Esophagus muscularis mucosa (tissue), 4 donors: ENCODE measurements around the gene NCKIPSD.

ENCODE experiments used
- EP300 ChIP-seq: sonication (generic); formaldehyde crosslinking; IDR thresholded peaks from one replicate; pipeline ENCODE4 v1.6.1; 2017; ENCODE audit warnings: antibody characterized with exemption
- POLR2A ChIP-seq: fragments of 450-650 bp; IDR thresholded peaks from one replicate; pipeline ENCODE4 v1.6.1; 2017; ENCODE audit warnings: antibody characterized with exemption, moderate library complexity, mild to moderate bottlenecking, low read depth
- TF ChIP-seq, protein P1 (sequence below), 3 experiments: fragments of 200-600 bp in 2 of 3; fragments of 450-650 bp in 1 of 3; sonication (generic) in 2 of 3; IDR thresholded peaks; one replicate each; pipeline ENCODE4 v1.5.1; 2017 to 2019; ENCODE audit warnings: antibody characterized with exemption in 3 of 3, mild to moderate bottlenecking in 2 of 3, moderate library complexity in 1 of 3

DNA sequence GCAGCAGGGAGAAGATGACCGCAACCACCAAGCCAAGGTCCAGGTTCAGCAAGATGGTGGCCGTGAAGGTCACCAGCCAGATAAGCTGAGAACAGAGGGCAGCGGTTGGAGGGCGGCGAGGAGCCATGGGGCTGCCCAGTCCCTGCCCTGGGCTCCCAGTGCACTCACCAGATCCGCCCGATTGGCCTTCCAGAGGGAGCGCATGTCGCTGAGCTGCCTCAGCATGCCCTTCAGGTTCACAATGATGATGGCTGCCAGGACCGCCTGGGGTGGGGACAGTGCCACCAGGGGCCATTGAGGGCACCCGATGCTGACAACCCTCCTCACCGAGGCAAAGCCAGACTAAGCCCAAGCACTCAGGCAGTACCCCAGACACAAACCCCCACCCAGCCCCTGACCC is 55.8 kb downstream of the NCKIPSD start:
- TF ChIP-seq, protein P1, sequence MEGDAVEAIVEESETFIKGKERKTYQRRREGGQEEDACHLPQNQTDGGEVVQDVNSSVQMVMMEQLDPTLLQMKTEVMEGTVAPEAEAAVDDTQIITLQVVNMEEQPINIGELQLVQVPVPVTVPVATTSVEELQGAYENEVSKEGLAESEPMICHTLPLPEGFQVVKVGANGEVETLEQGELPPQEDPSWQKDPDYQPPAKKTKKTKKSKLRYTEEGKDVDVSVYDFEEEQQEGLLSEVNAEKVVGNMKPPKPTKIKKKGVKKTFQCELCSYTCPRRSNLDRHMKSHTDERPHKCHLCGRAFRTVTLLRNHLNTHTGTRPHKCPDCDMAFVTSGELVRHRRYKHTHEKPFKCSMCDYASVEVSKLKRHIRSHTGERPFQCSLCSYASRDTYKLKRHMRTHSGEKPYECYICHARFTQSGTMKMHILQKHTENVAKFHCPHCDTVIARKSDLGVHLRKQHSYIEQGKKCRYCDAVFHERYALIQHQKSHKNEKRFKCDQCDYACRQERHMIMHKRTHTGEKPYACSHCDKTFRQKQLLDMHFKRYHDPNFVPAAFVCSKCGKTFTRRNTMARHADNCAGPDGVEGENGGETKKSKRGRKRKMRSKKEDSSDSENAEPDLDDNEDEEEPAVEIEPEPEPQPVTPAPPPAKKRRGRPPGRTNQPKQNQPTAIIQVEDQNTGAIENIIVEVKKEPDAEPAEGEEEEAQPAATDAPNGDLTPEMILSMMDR (IDR thresholded peaks at IDR 0.05), result no peak
- TF ChIP-seq POLR2A, result no peak
- no peak for TF ChIP-seq EP300
